ENCODE results near the gene LRRC74B.
"Not testable (repeated sequence)": the region's sequence is repeated elsewhere in the genome, so short reads cannot be mapped to it uniquely, and the experiment has no call there.

Gene LRRC74B

DNA sequence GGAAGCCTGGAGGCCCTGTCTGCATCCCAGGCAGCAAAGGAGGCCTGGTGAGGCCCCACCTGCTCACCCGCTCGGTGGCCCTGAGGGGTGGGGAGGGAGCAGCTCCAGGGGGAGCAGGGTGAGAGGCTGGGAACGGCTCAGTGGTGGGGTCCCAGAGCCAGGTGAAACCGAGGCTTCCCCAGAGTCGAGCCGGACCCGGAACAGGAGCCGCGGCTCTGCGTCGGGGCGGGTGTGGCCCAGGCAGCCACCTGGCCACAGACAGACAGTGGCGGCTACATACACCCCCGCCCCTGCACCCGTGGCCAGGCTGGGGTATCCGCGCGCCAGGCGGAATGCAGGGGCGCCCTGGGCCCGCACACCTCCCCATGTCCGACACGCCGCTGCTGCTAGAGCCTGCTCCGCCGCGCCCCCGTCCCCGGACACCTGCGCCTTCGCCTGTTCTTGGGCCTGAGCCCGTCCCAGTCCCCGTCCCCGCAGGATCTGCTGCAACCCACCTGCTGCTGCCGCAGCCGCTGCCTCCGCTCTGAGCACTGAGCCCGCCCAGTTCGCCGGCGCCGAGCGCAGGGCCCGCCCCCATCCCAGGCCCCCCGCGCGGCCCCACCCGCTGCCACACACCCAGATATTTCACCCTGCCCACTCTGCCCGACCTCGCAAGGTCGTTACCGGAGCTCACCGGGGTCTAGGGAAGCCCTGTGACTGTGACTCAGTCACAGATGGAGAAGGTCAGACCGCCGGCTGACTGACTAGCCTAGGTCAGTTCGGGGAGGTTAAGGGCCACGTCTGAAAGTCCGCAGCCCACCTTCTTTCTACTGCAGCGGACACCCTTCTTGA is 13.5 kb upstream of the LRRC74B start, which contains the start of gene SLC7A4:
SLC7A4 (minus strand) TSS at position 525 of the 831 bp plus-strand sequence. CDS start 749 bp downstream, outside the sequence.
- DNase-seq = no peak

DNA sequence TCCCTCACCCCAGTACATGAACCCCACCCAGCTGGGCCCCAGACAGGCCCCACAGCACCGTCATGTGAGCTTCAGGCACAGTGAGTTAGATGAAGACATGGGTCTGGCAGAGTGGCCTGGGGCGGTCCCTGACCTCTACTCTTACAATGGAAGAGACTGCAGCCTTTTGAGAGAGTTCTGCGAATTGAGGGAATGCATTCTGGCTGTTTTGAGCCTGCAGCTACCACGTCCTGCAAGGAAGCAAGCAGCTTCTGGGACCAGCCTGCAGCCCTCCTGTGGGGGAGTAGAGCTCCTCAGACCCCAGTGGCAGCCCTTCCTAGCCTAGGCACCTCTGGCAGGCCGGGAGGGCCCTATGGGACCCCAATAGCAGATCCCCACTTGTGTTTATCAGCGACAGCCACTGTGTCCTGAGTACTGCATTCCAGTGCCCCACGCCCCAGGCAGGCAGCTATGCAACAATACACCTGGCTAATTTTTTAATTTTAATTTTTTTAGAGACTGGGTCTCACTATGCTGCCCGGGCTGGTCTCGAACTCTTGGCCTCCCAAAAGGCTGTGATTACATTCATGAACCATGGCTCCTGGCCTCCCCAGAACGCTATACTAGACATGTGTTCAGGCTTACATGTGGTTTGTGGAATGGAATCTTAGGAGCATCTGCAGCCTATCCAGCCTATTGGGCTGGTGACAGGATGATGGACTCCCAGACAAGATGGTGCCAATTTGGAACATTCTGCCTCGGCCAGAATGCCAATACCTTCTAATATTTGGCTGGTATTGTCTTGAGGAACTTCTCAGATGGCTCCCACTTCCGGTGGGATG is 12.7 kb upstream of the LRRC74B start:
- no peak for DNase-seq

DNA sequence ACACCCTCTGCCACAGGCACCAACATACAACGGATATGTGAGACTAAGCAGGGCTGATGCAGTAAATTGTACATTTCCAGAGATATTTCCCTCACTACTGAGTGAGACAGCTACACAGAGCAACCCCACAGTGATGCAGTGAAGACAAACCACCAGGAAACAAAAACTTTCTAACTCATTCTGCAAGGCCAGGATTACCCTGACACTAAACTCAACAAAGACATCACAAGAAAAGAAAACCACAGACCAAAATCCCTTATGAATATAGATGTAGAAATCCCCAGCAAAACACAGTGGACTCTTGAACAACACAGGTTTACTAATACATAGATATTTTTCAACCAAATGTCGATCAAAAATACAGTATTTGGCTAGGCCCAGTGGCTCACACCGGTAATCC is 11.9 kb upstream of the LRRC74B start:
- no peak for DNase-seq

DNA sequence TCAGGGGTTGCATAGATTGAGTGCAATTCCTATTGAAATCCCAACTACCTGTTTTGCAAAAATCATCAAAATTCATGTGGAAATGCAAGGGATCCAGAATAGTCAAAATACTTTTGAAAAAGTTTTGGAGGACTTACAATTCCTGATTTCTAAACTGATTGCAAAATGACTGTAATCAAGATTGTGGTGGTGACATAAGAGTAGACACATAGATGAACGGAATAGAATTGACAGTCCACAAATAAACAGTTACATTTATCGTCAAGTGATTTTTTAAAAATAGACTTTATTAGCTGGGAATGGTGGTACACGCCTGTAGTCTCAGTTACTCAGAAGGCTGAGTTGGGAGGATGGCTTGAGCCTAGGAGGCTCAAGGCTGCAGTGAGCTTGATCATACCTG is 10.8 kb upstream of the LRRC74B start:
- DNase-seq = no peak

DNA sequence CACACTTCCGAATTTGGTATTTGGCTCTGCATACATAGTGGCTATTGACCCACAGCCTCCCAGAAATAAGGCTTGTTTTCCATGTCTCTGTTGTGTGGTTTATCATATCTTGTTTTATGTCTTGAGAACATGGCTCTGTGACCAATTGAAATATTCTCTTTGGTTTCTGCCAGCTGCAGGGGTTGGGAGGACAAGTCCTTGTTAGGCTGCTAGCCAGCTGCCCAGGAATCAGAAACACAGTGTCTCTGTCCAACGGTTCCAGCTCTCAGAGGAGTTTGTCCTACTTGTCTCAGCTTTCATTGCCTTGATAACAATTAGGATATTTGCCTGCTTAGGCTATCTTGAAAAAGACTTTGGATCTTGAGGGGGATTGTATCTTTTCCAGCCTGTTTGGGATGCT is 7.3 kb upstream of the LRRC74B start:
- no peak for DNase-seq

DNA sequence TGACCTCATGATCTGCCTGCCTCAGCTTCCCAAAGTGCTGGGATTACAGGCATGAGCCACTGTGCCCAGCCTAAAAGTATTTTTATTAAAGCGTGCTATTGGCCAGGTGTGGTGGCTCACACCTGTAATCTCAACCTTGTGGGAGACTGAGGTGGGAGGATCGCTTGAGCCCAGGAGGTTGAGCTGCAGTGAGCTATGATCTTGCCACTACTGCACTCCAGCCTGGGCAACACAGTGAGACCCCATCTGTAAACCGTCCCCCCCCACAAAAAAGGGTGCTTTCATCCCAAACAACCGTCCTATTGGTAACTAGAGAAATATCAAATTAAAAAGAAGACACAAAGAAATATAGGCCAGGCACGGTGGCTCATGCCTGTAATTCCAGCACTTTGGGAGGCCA is 6.6 kb upstream of the LRRC74B start:
- not testable (repeated sequence) for DNase-seq

DNA sequence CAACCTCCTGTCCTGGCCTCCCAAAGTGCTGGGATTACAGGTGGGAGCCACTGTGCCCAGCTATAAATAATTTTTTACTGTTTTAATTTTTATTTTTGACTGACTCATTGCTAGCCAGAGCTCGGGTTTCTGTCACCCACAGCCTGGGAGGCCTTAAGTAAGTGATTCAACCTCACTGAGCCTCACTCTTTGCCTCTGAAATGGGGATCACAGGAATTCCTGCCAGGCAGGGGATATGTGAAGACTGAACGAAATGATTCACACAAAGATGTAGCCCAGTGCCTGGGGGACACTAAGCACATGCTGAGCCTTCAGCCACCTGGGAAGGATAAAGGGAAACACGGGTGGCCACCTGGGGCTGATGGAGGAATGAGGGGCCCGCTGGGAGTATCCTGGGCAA is 3.8 kb upstream of the LRRC74B start:
- DNase-seq = no peak

DNA sequence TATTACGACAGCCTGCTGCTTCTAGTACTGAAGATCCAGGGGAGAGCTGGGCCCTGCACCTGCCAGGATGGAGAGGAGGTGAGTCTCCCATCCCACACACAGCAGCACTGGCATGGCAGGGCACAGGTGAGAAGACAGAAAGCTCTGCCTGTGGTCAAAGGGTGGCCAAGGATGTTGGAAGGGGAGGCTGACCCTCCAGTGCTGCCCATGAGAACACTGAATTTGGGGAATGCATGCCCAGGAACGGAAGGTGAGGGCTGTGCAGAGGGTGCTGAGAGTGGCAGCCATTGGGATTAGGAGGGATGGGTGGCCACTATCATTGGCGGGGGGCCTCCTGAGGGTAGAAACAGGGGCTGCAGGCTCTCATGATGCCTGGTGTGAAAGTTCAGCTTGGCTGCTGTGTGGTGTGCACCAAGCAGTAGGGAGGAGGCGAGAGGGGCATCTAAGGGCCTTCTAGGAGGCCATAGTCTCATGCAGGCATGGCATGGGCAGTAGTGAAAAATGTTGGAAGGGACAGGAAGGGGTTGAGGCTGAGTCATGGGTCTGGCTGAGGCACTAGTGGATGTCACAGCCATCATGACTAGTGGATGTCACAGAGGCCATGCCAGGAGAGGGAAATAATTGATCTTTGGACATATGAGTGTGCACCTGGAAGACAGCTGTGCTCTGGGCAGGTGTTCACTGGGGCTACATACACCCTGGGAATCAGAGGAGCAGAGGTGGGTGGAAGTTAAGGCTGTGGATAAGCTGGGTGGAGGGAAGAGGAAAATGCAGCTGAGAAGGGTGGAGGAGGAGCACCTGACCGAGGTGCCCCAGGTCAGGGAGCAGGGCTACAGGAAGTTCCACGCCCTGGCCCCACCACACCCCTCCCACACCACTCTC is 2.5 kb upstream of the LRRC74B start:
- no peak for DNase-seq

DNA sequence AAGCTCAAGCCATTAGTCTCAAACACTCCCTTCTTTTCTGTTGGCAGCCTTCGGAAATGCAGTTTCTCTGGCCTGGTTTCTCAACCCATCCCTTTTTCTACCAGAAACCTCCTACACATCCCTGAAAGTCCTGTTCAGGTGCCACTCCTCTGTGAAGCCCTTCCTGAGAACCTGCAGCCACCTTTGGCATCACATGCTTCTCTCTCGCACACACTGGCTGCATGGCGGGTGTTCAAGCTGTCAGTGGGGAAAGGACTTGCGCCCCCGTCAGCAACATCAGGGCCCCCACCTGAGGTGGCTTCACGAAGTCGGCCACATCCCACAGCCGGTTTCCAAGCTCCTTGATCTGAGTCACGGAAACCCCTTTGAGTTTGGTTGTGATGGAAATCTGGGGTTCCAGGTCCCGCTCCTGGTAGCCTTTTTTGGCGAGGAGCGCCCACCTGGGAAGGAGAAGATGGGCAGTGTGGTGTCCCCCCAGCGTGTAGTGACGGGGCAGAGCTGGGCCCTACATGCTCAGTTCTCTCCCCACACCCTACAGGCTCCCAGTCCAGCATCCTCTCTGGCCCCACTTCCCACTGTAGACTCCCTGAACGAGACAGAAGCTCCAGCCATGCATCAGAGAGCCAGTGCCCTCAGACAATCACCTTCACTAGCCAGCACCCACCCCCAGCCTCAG is 1.7 kb upstream of the LRRC74B start:
- no peak for DNase-seq

DNA sequence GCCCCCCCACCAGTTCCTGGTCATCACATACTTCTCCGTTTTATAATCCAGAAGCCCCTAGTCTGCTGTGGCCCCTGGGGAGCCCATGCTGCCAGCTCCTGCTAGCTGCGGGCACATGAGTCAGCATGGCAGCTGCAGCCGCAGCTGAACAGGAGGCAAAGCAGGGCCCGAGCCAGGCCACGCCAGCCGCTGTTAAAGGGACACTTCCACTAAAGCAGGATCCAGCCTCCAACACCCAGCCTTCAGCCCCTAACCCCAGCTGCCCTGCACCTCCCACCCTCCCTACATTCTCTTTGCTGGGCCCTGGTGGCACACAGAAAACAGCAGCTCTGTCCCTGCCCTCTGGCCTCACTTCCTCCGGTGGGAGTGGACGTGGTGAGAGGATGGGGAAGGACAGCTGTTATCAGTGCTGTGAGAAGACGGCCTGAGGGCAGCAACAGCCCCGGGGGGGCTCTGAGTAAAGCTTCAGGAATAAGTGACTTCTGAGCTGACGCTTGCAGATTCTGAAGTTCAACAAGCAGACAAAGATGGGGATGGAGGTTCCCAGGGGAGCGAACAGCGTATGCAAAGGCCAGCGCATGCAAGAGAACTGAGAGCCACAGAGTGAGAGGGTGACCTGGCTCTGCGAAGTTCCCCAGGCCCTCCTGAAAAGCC is 688 bp upstream of the LRRC74B start:
- DNase-seq = no peak

DNA sequence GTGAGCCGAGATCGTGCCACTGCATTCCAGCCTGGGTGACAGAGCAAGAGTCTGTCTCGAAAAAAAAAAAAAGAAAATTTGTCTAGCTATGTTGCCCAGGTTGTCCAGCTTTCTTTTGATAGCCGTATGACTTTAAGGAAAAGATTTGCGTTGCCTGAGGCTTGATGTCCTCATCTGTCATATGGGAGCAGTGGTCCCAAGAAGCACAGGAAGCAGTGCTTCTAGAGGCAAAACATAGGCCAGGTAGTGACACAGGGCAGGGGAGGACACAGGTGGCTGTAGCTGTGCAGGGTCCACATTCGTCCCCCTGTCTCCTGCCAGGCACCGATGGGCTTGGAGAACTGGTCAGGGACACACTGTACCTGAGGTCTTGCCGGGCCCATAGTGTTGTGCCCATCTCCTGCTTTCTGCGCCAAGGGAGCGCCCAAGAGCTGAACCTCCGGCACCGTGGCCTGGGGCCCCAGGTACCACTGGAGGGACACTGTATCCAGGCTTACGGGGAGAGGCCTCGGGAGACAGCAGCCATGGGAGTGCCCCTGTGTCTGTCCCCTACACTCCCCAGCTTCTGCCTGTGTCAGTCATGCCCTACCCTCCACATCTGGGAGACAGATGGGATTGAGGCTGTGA is 1.4 kb downstream of the LRRC74B start:
- DNase-seq = no peak

DNA sequence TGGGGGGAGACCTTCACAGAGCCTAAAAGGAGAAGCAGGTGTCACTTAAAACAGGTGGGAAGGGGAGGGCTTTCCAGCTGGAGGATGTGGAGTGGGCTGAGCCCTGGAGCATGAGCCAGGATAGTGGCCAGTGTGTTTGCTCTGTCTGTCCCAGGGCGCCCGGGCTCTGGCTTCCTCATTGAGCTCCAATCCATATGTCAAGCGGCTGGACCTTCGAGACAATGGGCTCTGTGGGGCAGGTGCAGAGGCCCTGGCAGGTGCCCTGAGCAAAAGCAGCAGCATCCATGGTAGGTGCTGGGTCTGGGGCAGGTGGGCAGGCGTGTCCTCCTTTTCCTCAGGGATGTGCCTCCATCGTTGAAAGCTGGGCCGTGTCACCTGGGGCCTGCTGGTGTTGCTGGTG is 2.0 kb downstream of the LRRC74B start:
- no peak for DNase-seq

DNA sequence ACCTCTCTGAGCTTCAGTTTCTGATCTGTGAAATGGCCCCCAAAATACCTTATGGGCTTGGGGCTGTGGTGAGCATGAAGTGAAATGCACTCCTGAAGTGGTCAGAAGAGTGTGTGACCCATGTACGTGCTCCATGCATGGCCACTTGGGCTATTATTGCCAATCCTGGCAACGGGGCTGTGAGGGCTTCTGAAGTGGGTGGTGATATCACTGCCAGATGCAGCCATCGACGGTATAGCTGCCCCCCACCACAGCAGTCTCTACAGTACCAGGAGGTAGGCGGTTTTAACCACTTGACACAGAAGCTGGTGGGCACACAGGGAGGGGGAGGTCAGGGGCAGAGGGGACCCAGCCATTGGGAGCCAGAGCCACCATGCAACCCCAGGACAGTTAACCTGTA is 2.7 kb downstream of the LRRC74B start:
- not testable (repeated sequence) for DNase-seq

DNA sequence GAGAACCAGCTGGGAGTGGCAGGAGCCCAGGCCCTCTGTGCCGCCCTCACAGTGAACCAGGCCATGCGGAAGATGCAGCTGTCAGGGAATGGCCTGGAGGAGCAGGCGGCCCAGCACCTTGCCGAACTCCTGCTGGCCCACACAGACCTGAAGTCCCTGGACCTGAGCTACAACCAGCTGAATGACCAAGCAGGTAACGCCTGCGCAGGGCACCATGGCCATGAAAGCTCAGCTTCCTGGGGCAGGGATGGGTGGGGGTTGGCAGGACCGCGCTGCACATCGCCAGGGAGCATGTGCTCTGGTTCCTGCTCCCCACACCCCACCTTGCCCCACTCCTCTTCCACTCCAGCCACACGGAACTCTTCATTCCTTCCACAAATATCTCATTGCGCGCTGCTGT is 3.2 kb downstream of the LRRC74B start:
- not testable (repeated sequence) for DNase-seq

DNA sequence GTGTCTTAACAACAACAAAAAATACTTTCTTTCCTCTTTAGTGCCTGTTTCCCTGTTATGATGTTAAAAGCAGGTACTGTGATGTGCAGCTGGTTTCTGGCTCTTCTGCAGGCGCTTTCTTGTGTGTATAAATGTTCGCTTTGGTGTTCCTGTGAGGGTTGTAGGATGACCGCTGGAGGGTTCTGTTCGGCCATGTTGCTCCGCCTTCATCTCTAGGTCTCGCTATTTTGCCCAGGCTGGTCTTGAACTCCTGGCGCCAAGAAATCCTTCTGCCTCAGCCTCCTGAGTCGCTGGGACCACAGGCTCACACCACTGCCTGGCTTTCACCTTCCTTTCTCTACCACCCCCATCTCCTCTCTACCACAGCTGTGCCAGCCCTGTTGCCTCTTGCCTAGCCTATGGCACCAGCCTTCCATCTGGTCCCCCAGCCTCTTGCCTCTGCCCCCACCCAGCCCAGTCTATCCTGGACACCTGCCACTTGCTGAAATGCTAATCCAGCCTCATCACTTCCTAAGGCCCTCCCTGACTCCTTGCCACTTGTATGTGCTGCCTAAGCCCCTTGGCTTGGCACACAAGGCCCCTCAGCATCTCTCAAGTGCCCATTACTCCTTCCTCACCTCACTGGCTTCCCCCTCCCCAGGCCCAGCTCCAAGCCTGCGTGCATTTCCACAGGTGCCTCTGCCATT is 5.5 kb downstream of the LRRC74B start:
- no peak for DNase-seq

DNA sequence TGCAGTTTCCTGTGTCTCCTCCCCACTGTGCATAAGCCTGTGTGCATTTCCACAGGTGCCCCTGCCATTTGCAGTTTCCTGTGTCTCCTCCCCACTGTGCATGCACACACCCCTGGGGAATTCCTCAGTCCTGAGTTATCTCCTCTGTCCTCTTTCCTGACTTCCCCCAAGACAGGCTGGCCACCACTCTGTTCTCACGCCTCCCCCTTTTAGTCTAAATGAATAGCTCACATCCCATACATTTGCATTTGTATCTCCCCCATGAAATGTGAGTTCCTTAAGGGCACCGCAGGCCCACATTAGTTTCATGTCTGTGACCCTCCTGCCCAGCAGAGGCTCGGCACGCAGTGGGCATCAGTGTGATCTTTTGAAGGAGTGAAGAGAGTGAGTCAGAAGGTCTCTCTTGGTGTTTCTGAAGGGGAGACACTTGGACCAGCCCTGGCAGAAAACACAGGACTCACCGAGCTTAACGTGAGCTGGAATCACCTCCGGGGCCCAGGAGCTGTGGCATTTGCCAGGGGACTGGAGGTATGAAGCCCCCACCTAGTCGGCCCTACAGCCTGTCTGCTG is 6.2 kb downstream of the LRRC74B start:
- DNase-seq = no peak

DNA sequence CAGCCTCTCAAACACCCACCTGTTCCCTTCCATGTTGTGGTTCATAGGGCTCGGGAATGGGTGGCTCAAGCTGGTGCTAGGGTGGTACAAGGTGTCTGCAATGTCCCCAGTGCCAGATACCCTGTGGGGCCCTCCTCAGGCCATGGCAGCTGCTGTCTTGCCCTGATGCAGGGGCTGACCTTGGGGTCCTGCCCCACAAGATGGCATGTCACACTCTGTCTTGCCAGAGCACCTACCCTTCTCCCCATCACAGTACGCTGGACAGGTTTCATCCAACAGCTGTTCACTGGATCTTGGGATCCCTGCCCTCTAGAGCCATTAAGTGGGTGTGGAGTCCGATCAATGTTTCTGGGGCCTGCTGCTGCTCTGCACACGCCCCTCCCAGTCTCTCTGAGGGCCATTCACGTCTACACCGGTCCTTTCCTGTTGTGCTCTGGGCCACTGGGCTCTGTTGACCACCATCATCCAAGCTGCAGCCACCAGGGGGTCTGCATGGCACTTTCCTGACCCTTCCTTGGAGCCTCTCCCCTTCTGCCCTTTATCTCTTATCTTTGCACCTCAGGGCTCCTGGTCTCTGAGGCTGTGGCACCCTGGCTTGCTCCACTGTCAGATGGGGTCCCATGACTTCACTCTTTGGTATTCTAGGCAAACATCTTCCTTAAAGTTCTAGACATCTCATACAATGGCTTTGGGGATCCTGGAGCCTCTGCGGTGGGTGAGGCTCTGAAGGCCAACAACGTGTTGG is 7.1 kb downstream of the LRRC74B start:
- DNase-seq = no peak

DNA sequence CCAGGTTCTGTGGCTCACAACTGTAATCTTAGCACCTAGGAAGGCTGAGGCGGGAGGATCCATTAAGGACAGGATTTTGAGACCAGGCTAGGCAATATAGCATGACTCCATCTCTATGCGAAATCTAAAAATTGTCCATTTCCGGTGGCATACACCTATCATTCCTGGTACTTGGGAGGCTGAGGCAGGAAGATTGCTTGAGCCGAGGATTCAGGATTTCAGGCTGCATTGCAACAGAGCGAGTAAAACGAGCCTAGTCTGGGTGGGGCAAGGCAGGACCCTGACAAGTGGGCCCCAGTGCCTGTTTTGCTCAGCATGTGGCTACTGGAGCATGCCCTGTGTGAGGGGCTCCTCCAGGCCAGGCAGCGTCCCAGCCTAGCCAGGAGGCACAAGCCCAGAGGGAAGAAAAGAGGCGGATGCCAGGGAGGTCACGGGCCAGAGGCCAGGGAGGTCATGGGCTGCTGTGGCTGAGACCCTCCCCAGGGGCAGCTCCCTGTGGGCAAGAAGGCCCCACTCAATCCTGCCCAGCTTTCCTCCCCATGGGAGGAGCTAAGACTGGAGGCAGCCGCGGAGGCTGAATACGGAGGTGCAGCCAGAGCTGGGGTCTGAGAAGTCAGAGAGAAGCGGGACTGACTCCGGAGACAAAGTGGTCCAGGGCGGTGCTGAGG is 8.4 kb downstream of the LRRC74B start:
- no peak for DNase-seq
